22Rv1 (cell line): ENCODE results near the gene OSBPL2.

Experiments used
- CTCF ChIP-seq: fragments of 450-650 bp; IDR thresholded peaks from 2 replicates; pipeline ENCODE4 v1.5.1; 2017; ENCODE audit warnings: mild to moderate bottlenecking
- ZFX ChIP-seq: fragments of 450-650 bp; IDR thresholded peaks from 2 replicates; pipeline ENCODE4 v1.6.1; 2017; ENCODE audit warnings: antibody characterized with exemption, borderline replicate concordance

DNA sequence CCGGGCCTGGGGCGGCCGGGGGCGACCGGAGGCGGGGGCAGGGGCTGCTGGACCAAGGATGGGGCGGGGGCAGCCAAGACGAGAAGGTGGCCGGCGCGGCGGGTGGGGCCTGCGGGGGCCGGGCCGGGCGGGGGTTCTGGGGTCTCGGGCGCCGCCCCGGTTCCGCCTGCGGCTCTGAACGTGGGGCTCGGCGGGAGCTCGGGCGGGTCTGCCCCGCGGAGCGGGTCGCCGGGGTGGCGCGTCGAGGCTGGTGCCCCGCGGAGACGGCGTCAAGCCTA, 64.7 kb downstream of the OSBPL2 start:
- TF ChIP-seq CTCF (no peak), ZFX (no peak)
